Kidney (tissue), 14 donors: ENCODE measurements around the gene NPFF. TPM values are rescaled to one million over a fixed set of nuclear protein-coding genes. Genes with fewer than 3 reads are reported as not detected.

Source experiments
- DNase-seq, 5 donors: peaks; one replicate each; pipeline ENCODE4 v3.0.0-alpha.2; 2013 to 2020
- FAIRE-seq: peaks from 2 replicates; lab custom pipeline; 2012; peaks lifted over from hg19 to GRCh38; lab: Jason Lieb, UNC
- H3K27ac ChIP-seq, 2 donors: one replicate each; pipeline ENCODE4 v1.7.0; 2013; ENCODE audit warnings: low read depth in 2 of 2, low read length in 2 of 2, inconsistent platforms in 1 of 2
- H3K27me3 ChIP-seq: one replicate; pipeline ENCODE4 v1.7.1; 2013; ENCODE audit warnings: low read length, inconsistent platforms; ENCODE audit not compliant: control insufficient read depth, insufficient read depth
- H3K36me3 ChIP-seq, 3 donors: one replicate each; pipeline versions ENCODE4 v1.7.0 to v1.7.1; 2013; ENCODE audit warnings: low read length in 3 of 3, control low read depth in 1 of 3, inconsistent platforms in 1 of 3; ENCODE audit not compliant: insufficient read depth in 3 of 3, control insufficient read depth in 2 of 3
- H3K4me1 ChIP-seq, 3 donors: one replicate each; pipeline versions ENCODE4 v1.7.0 to v1.7.1; 2013; ENCODE audit warnings: low read length in 3 of 3, inconsistent platforms in 1 of 3, low read depth in 1 of 3; ENCODE audit not compliant: control insufficient read depth in 2 of 3, insufficient read depth in 2 of 3
- H3K4me3 ChIP-seq, 3 donors: one replicate each; pipeline versions ENCODE4 v1.7.0 to v1.8.1; 2013; ENCODE audit warnings: low read length in 3 of 3, control low read depth in 1 of 3, inconsistent platforms in 1 of 3
- H3K9ac ChIP-seq, 3 donors: one replicate each; pipeline versions ENCODE4 v1.7.0 to v1.7.1; 2013; ENCODE audit warnings: low read length in 3 of 3, control low read depth in 1 of 3, inconsistent platforms in 1 of 3
- H3K9me3 ChIP-seq, 3 donors: one replicate each; pipeline versions ENCODE4 v1.7.0 to v1.7.1; 2013; ENCODE audit warnings: low read length in 3 of 3, control low read depth in 1 of 3, inconsistent platforms in 1 of 3; ENCODE audit not compliant: control insufficient read depth in 2 of 3, insufficient read depth in 1 of 3
- CTCF ChIP-seq: IDR thresholded peaks from 3 replicates; pipeline ENCODE4 v1.5.1; 2012; ENCODE audit warnings: mild to moderate bottlenecking, moderate library complexity, borderline replicate concordance; ENCODE audit not compliant: insufficient read depth; ENCODE audit errors: extremely low read depth
- intact Hi-C: fragments of 100-400 bp; cut with DNase I; formaldehyde crosslinking; loops from one replicate; pipeline ENCODE4 v1.11.1; 2022
- polyA plus RNA-seq: library from polyadenylated mRNA; stranded (reverse); fragments of 350-450 nt; fragmentation: Illumina TruSeq; extraction: RNeasy Lipid Tissue Mini Kit (QIAGEN cat#74804); gene quantifications from one replicate; pipeline ENCODE4 v1.2.3, GENCODE V29; 2014; ENCODE audit warnings: low read depth, low replicate concordance; ENCODE audit not compliant: insufficient read depth
- total RNA-seq: library from RNA; stranded (reverse); fragmentation: NEBNext Ultra II Directional; extraction: Animal tissue kit (Norgen Biotek cat#: 25700); gene quantifications from one replicate; pipeline ENCODE4 v1.2.1, GENCODE V29; 2021
- donor health status: control.
- donor health status: control.
- donor health status: control.
- donor health status: control.
- donor health status: control.
- donor health status: DM: yes; HTN: yes; CAD: no.
- donor health status: Normal renal cell carcinoma (clear cell type).

NPFF gene
- total and polyA plus RNA-seq, 2 donors from 2014 or later = 1.3 TPM; not detected in 1

- FAIRE-seq (no peak), DNase-seq (no peak)
- Histone ChIP-seq H3K4me1 (peaks cover 0 to 23% (median 9%) of the 10 kb centered on the region in 3 donors), H3K27ac (no peak overlapping the region), H3K27me3 (no peaks in the 10 kb centered on the region), H3K9me3 (no peaks in the 10 kb centered on the region), H3K36me3 (peaks cover 37 to 97% (median 72%) of the 10 kb centered on the region in 3 donors), H3K4me3 (no peak overlapping the region), H3K9ac (no peak overlapping the region)
- intact Hi-C loops = no loop called here
- no peak for TF ChIP-seq CTCF
These were observed 45.7 kb downstream of the NPFF start for GRCh38 chr12:53461591-53461990.

GRCh38 chr12:53461059-53461458 lies 46.2 kb downstream of the NPFF start:
- no peaks in the 10 kb centered on the region for H3K27me3 ChIP-seq
- peaks cover 39 to 97% (median 72%) of the 10 kb centered on the region in 3 donors for H3K36me3 ChIP-seq
- no peak overlapping the region for H3K9ac ChIP-seq
- no peak overlapping the region for H3K4me3 ChIP-seq
- no peaks in the 10 kb centered on the region for H3K9me3 ChIP-seq
- no peak overlapping the region for H3K27ac ChIP-seq
- DNase-seq = peak in 1 of 5 donors; percentile 13
- intact Hi-C loops = no loop called here
- no peak for FAIRE-seq
- peaks cover 0 to 23% (median 9%) of the 10 kb centered on the region in 3 donors for H3K4me1 ChIP-seq
- TF ChIP-seq CTCF = no peak

- Histone ChIP-seq H3K36me3 (peaks cover 44 to 93% (median 73%) of the 10 kb centered on the region in 3 donors), H3K4me3 (no peak overlapping the region), H3K9ac (no peak overlapping the region), H3K9me3 (no peaks in the 10 kb centered on the region), H3K27me3 (no peaks in the 10 kb centered on the region), H3K4me1 (peaks cover 2 to 23% (median 18%) of the 10 kb centered on the region in 3 donors), H3K27ac (no peak overlapping the region)
- TF ChIP-seq CTCF = no peak
- intact Hi-C loops = no loop called here
- no peak for FAIRE-seq
- no peak for DNase-seq
These were observed 48.2 kb downstream of the NPFF start for GRCh38 chr12:53459097-53459496.

Other genes with a start within 250 kb of the NPFF start
- gene ESPL1, start 239.2 kb downstream of the NPFF start, total RNA-seq = 1.5 TPM
- 2.9 TPM for gene ESPL1, start 239.2 kb downstream of the NPFF start, polyA plus RNA-seq
- gene PFDN5, start 211.9 kb downstream of the NPFF start, total RNA-seq = 439 TPM
- 1,405 TPM for gene PFDN5, start 211.9 kb downstream of the NPFF start, polyA plus RNA-seq
- gene MYG1, start 207.8 kb downstream of the NPFF start, total RNA-seq = 49.0 TPM
- 105 TPM for gene MYG1, start 207.8 kb downstream of the NPFF start, polyA plus RNA-seq
- gene AAAS, start 185.9 kb downstream of the NPFF start, total RNA-seq = 46.2 TPM
- gene AAAS, start 185.9 kb downstream of the NPFF start, polyA plus RNA-seq = 43.4 TPM
- gene SP7, start 171.1 kb downstream of the NPFF start, total RNA-seq = not detected
- gene SP7, start 171.1 kb downstream of the NPFF start, polyA plus RNA-seq = not detected
- gene SP1, start 127.3 kb downstream of the NPFF start, total RNA-seq = 126 TPM
- 15.1 TPM for gene SP1, start 127.3 kb downstream of the NPFF start, polyA plus RNA-seq
- not detected for gene AMHR2, start 83.6 kb downstream of the NPFF start, total RNA-seq
- gene AMHR2, start 83.6 kb downstream of the NPFF start, polyA plus RNA-seq = not detected
- 226 TPM for gene PRR13, start 65.8 kb downstream of the NPFF start, total RNA-seq
- 889 TPM for gene PRR13, start 65.8 kb downstream of the NPFF start, polyA plus RNA-seq
- 732 TPM for gene PCBP2, start 55.4 kb downstream of the NPFF start, total RNA-seq
- 597 TPM for gene PCBP2, start 55.4 kb downstream of the NPFF start, polyA plus RNA-seq
- gene MAP3K12, start 8.0 kb downstream of the NPFF start, total RNA-seq = 21.8 TPM
- 15.2 TPM for gene MAP3K12, start 8.0 kb downstream of the NPFF start, polyA plus RNA-seq
- gene TARBP2, start 6.2 kb downstream of the NPFF start, total RNA-seq = 32.5 TPM
- gene TARBP2, start 6.2 kb downstream of the NPFF start, polyA plus RNA-seq = 36.3 TPM
- gene ATF7, start 118.9 kb upstream of the NPFF start, total RNA-seq = 54.7 TPM
- gene ATF7, start 118.9 kb upstream of the NPFF start, polyA plus RNA-seq = 16.2 TPM
- gene ATP5MC2, start 168.6 kb upstream of the NPFF start, total RNA-seq = 271 TPM
- gene ATP5MC2, start 168.6 kb upstream of the NPFF start, polyA plus RNA-seq = 939 TPM
- 109 TPM for gene CALCOCO1, start 220.0 kb upstream of the NPFF start, total RNA-seq
- gene CALCOCO1, start 220.0 kb upstream of the NPFF start, polyA plus RNA-seq = 82.2 TPM
- not detected for gene CISTR, start 244.5 kb upstream of the NPFF start, total RNA-seq
- not detected for gene CISTR, start 244.5 kb upstream of the NPFF start, polyA plus RNA-seq